H1 (cell line): ENCODE measurements around the gene PI4KA. TPM values are rescaled to one million over a fixed set of nuclear protein-coding genes. Genes with fewer than 3 reads are reported as not detected.

Experiments
- CTCF ChIA-PET: fragments of 300-600 bp; sonication (Branson Sonifier 250); formaldehyde crosslinking; loops from one replicate; lab custom pipeline; 2021; ENCODE audit not compliant: partially characterized antibody; lab: Charles Lee
- POLR2A ChIA-PET: fragments of 300-600 bp; sonication (Branson Sonifier 250); formaldehyde crosslinking; loops from one replicate; lab custom pipeline; 2021; ENCODE audit warnings: inconsistent platforms; ENCODE audit not compliant: partially characterized antibody; lab: Charles Lee
- DNase-seq, 2 experiments: peaks; one replicate each; pipeline versions ENCODE4 v3.0.0 to v3.0.0-alpha.2; 2010 to 2022; ENCODE audit warnings: low spot score in 2 of 2, low read depth in 1 of 2, mixed read lengths in 1 of 2
- FAIRE-seq: peaks from 2 replicates; lab custom pipeline; 2011; peaks lifted over from hg19 to GRCh38; lab: Jason Lieb, UNC
- H2AFZ ChIP-seq: 2 replicates; pipeline ENCODE4 v1.8.1; 2012; ENCODE audit warnings: low read length, inconsistent platforms
- H2AK5ac ChIP-seq: 2 replicates; pipeline ENCODE4 v1.6.1; 2013; ENCODE audit warnings: low read depth, low read length
- H2BK120ac ChIP-seq: replicated peaks from 2 replicates; pipeline ENCODE3; 2013; ENCODE audit warnings: low read depth, low read length, inconsistent platforms
- H2BK12ac ChIP-seq: 2 replicates; pipeline ENCODE4 v1.6.1; 2013; ENCODE audit warnings: low read depth, low read length
- H2BK15ac ChIP-seq: 2 replicates; pipeline ENCODE4 v1.6.1; 2013; ENCODE audit warnings: low read length
- H2BK20ac ChIP-seq: 2 replicates; pipeline ENCODE4 v1.6.1; 2013; ENCODE audit warnings: low read length
- H2BK5ac ChIP-seq: 2 replicates; pipeline ENCODE4 v1.6.1; 2013; ENCODE audit warnings: low read depth, low read length
- H3K14ac ChIP-seq: 2 replicates; pipeline ENCODE4 v1.6.1; 2013; ENCODE audit warnings: inconsistent platforms; ENCODE audit not compliant: insufficient read length
- H3K18ac ChIP-seq: 2 replicates; pipeline ENCODE4 v1.6.1; 2013; ENCODE audit warnings: low read length; ENCODE audit errors: extremely low read depth
- H3K23ac ChIP-seq: 2 replicates; pipeline ENCODE4 v1.6.1; 2013; ENCODE audit warnings: inconsistent platforms; ENCODE audit not compliant: insufficient read length
- H3K23me2 ChIP-seq: 2 replicates; pipeline ENCODE4 v1.6.1; 2013; ENCODE audit warnings: low read depth, low read length
- H3K27ac ChIP-seq: 2 replicates; pipeline ENCODE4 v1.6.1; 2011; ENCODE audit warnings: low read depth, low read length, inconsistent platforms
- H3K27me3 ChIP-seq, 4 experiments: replicated peaks in 1 of 4; 1 replicate in 1 of 4; 2 replicates in 3 of 4; pipeline versions ENCODE4 v1.6.1 to v1.8.1; 2011 to 2013; ENCODE audit warnings: low read length in 3 of 4, mild to moderate bottlenecking in 3 of 4, inconsistent platforms in 2 of 4, mixed read lengths in 2 of 4, moderate library complexity in 1 of 4; ENCODE audit not compliant: control insufficient read depth in 3 of 4, insufficient read depth in 3 of 4; ENCODE audit errors: extremely low read depth in 1 of 4
- H3K36me3 ChIP-seq, 4 experiments: 2 replicates each; pipeline versions ENCODE4 v1.6.1 to v1.8.1; 2011 to 2013; ENCODE audit warnings: mild to moderate bottlenecking in 4 of 4, low read length in 3 of 4, moderate library complexity in 2 of 4, control low read depth in 1 of 4, inconsistent platforms in 1 of 4; ENCODE audit not compliant: insufficient read depth in 4 of 4, control insufficient read depth in 2 of 4
- H3K4ac ChIP-seq: replicated peaks from 2 replicates; pipeline ENCODE3; 2013; ENCODE audit warnings: low read length, low read depth, mixed read lengths, inconsistent platforms; ENCODE audit not compliant: insufficient read length
- H3K4me1 ChIP-seq, 4 experiments: replicated peaks in 1 of 4; 1 replicate in 1 of 4; 2 replicates in 3 of 4; pipeline versions ENCODE4 v1.6.1 to v1.8.1; 2011 to 2013; ENCODE audit warnings: low read length in 3 of 4, inconsistent platforms in 2 of 4, mixed read lengths in 1 of 4; ENCODE audit not compliant: insufficient read depth in 4 of 4, control insufficient read depth in 3 of 4
- H3K4me2 ChIP-seq, 2 experiments: 2 replicates each; pipeline versions ENCODE4 v1.6.1 to v1.8.1; 2011 to 2013; ENCODE audit warnings: low read depth in 2 of 2, low read length in 2 of 2, control low read depth in 1 of 2, inconsistent platforms in 1 of 2, mild to moderate bottlenecking in 1 of 2; ENCODE audit not compliant: insufficient read depth in 1 of 2
- H3K4me3 ChIP-seq, 4 experiments: fragments of 200-600, 300-600 bp in 1 of 4; sonication (generic), shearing (Covaris generic), sonication (Bioruptor Twin) in 1 of 4; 2 replicates each; pipeline versions ENCODE4 v1.5.1 to v1.8.1; 2011 to 2016; ENCODE audit warnings: low read length in 4 of 4, low read depth in 3 of 4, control low read depth in 2 of 4, inconsistent platforms in 2 of 4, mild to moderate bottlenecking in 2 of 4, mixed read lengths in 1 of 4, moderate library complexity in 1 of 4; ENCODE audit not compliant: insufficient read depth in 2 of 4; ENCODE audit errors: extremely low read depth in 1 of 4
- H3K56ac ChIP-seq: replicated peaks from 2 replicates; pipeline ENCODE3; 2013; ENCODE audit warnings: low read depth, mild to moderate bottlenecking, mixed read lengths, low read length, inconsistent platforms; ENCODE audit not compliant: insufficient read length
- H3K79me1 ChIP-seq: 2 replicates; pipeline ENCODE4 v1.6.1; 2013; ENCODE audit warnings: low read depth, low read length, control low read depth
- H3K79me2 ChIP-seq, 2 experiments: 2 replicates each; pipeline versions ENCODE4 v1.6.1 to v1.8.1; 2012 to 2013; ENCODE audit warnings: low read length in 2 of 2, mild to moderate bottlenecking in 2 of 2, inconsistent platforms in 1 of 2; ENCODE audit not compliant: insufficient read depth in 2 of 2, control insufficient read depth in 1 of 2
- H3K9ac ChIP-seq, 4 experiments: replicated peaks in 1 of 4; 1 replicate in 1 of 4; 2 replicates in 3 of 4; pipeline versions ENCODE4 v1.6.1 to v1.8.1; 2011 to 2013; ENCODE audit warnings: low read depth in 3 of 4, low read length in 3 of 4, control low read depth in 2 of 4, mild to moderate bottlenecking in 2 of 4, moderate library complexity in 2 of 4, inconsistent platforms in 1 of 4; ENCODE audit errors: extremely low read depth in 1 of 4
- H3K9me3 ChIP-seq, 2 experiments: 2 replicates each; pipeline versions ENCODE4 v1.6.1 to v1.8.1; 2012 to 2013; ENCODE audit warnings: mild to moderate bottlenecking in 2 of 2, moderate library complexity in 2 of 2, control low read depth in 1 of 2, inconsistent platforms in 1 of 2, low read depth in 1 of 2, low read length in 1 of 2, mixed read lengths in 1 of 2; ENCODE audit not compliant: insufficient read depth in 2 of 2
- H4K20me1 ChIP-seq, 2 experiments: replicated peaks in 1 of 2; 2 replicates each; pipeline versions ENCODE3 to v1.8.1; 2011 to 2013; ENCODE audit warnings: inconsistent platforms in 2 of 2, low read length in 2 of 2, mild to moderate bottlenecking in 1 of 2; ENCODE audit not compliant: insufficient read depth in 2 of 2, control insufficient read depth in 1 of 2
- H4K5ac ChIP-seq: 2 replicates; pipeline ENCODE4 v1.6.1; 2013; ENCODE audit warnings: low read length, low read depth, mixed read lengths, inconsistent platforms; ENCODE audit not compliant: insufficient read length
- H4K8ac ChIP-seq: 2 replicates; pipeline ENCODE4 v1.8.0; 2013; ENCODE audit warnings: mild to moderate bottlenecking, moderate library complexity, low read length, inconsistent platforms; ENCODE audit not compliant: insufficient read depth; ENCODE audit errors: extremely low read depth
- H4K91ac ChIP-seq: replicated peaks from 2 replicates; pipeline ENCODE3; 2013; ENCODE audit warnings: low read length, mixed read lengths, inconsistent platforms; ENCODE audit not compliant: insufficient read length
- ASH2L ChIP-seq: fragments of 200-600, 300-600 bp; sonication (generic); IDR thresholded peaks from one replicate; pipeline ENCODE4 v1.7.1; 2017; ENCODE audit warnings: low read length
- CBX8 ChIP-seq: fragments of 300-800, 300-1000 bp; sonication (generic); IDR thresholded peaks from 2 replicates; pipeline ENCODE4 v1.7.1; 2016; ENCODE audit warnings: low read depth, low read length, borderline replicate concordance
- CTBP2 ChIP-seq: IDR thresholded peaks from 2 replicates; pipeline ENCODE4 v1.7.0; 2011; ENCODE audit warnings: borderline replicate concordance, mild to moderate bottlenecking, moderate library complexity, mixed read lengths, low read length; ENCODE audit not compliant: insufficient read depth, insufficient read length
- GTF2F1 ChIP-seq: IDR thresholded peaks from 2 replicates; pipeline ENCODE4 v1.6.1; 2012; ENCODE audit warnings: low read depth, low read length, improper control_type of control experiment, borderline replicate concordance
- HDAC2 ChIP-seq, 2 experiments: fragments of 300-600 bp in 1 of 2; sonication (generic) in 1 of 2; IDR thresholded peaks; 2 replicates each; pipeline ENCODE4 v1.6.1; 2011 to 2012; ENCODE audit warnings: low read depth in 2 of 2, low read length in 2 of 2, mild to moderate bottlenecking in 2 of 2, moderate library complexity in 2 of 2, borderline replicate concordance in 1 of 2, inconsistent platforms in 1 of 2
- JUN ChIP-seq: IDR thresholded peaks from 2 replicates; pipeline ENCODE4 v1.6.1; 2011; ENCODE audit warnings: low read depth, mild to moderate bottlenecking, improper control_type of control experiment, low read length
- KDM1A ChIP-seq: fragments of 200-600, 300-600 bp; sonication (generic); IDR thresholded peaks from 2 replicates; pipeline ENCODE4 v1.7.1; 2016; ENCODE audit warnings: mild to moderate bottlenecking, low read length, borderline replicate concordance
- POLR2AphosphoS5 ChIP-seq: IDR thresholded peaks from 2 replicates; pipeline ENCODE4 v1.6.1; 2011; ENCODE audit warnings: low read depth, low read length
- SP1 ChIP-seq: IDR thresholded peaks from 2 replicates; pipeline ENCODE4 v1.6.1; 2011; ENCODE audit warnings: low read depth, low read length
- SP2 ChIP-seq: IDR thresholded peaks from 2 replicates; pipeline ENCODE4 v1.6.1; 2012; ENCODE audit warnings: mild to moderate bottlenecking, low read length, inconsistent platforms
- SRF ChIP-seq: IDR thresholded peaks from 2 replicates; pipeline ENCODE4 v1.6.1; 2011; ENCODE audit warnings: mild to moderate bottlenecking, low read depth, low read length, moderate library complexity
- TCF12 ChIP-seq: IDR thresholded peaks from 2 replicates; pipeline ENCODE4 v1.6.1; 2011; ENCODE audit warnings: low read depth, mild to moderate bottlenecking, low read length
- TEAD4 ChIP-seq: IDR thresholded peaks from 2 replicates; pipeline ENCODE4 v1.6.1; 2012; ENCODE audit warnings: low read depth, low read length, inconsistent platforms, mixed read lengths
- ZNF274 ChIP-seq: IDR thresholded peaks from 2 replicates; pipeline ENCODE4 v1.7.0; 2012; ENCODE audit warnings: low read length, borderline replicate concordance; ENCODE audit errors: extremely low read depth
- WGBS, 2 experiments: shearing (Covaris generic) in 1 of 2; methylation state at CpG; one replicate each; pipeline versions ENCODE4 v1.1.6 to v1.1.7; 2013 to 2015; ENCODE audit warnings: low lambda C conversion rate in 2 of 2, mixed read lengths in 2 of 2, inconsistent platforms in 1 of 2, low coverage in 1 of 2, missing lambda C conversion rate in 1 of 2; ENCODE audit not compliant: insufficient replicate concordance in 2 of 2, insufficient coverage in 1 of 2, insufficient read length in 1 of 2; ENCODE audit errors: extremely low coverage in 1 of 2, missing lambda C conversion rate in 1 of 2; 5-methylcytosine and 5-hydroxymethylcytosine counted together
- polyA plus RNA-seq, 7 experiments: library from polyadenylated mRNA; depleted of rRNA in 3 of 7; stranded (reverse) in 5 of 7; unstranded in 2 of 7; fragments of >200 nt in 5 of 7; fragments of 200-250 nt in 2 of 7; gene quantifications; 1 replicate in 5 of 7; 2 replicates in 1 of 7; 4 replicates in 1 of 7; pipeline versions ENCODE4 v1.2.1 to v1.2.3, GENCODE V29; 2011 to 2013; ENCODE audit warnings: missing spikeins in 2 of 7, mixed read lengths in 2 of 7
- total RNA-seq: library from RNA; stranded (reverse); fragmentation: NEBNext Ultra II Directional; extraction: Animal tissue kit (Norgen Biotek cat#: 25700); gene quantifications from 2 replicates; pipeline ENCODE4 v1.2.1, GENCODE V29; 2021

Gene PI4KA
- total and polyA plus RNA-seq, 2 of the 8 experiments (the other 6 are each of a cell fraction or from before 2014, with no cell fraction given): 22.5 to 37.7 TPM

GRCh38 chr22:20781272-20781990, 77.2 kb downstream of the PI4KA start:
- Histone ChIP-seq H3K9me3 (no peaks in the 10 kb centered on the region), H4K20me1 (peaks cover 0 to 4% of the 10 kb centered on the region in 2 experiments), H4K91ac (no peak overlapping the region), H2BK20ac (no peak overlapping the region), H2AK5ac (no peak overlapping the region), H2BK15ac (no peak overlapping the region), H4K8ac (no peak overlapping the region), H2BK5ac (no peak overlapping the region), H3K79me1 (no peaks in the 10 kb centered on the region), H2BK12ac (no peak overlapping the region), H3K23ac (no peak overlapping the region), H3K27me3 (no peaks in the 10 kb centered on the region), H2AFZ (no peak overlapping the region), H3K4me1 (peaks cover 5 to 11% (median 6%) of the 10 kb centered on the region in 4 experiments; a peak in 5 of 7 replicates), H3K9ac (no peak overlapping the region)
- POLR2A ChIA-PET: no interaction called here
- CTCF ChIA-PET: interaction anchor here (1.0 to 2.0 kb wide), 3 partner anchors 31 to 40 kb away, joined by 3 to 10 read pairs (median 3); no protein-coding TSS in a partner anchor
- TF ChIP-seq ASH2L: no peak
- TF ChIP-seq SP1: no peak
- no peak for TF ChIP-seq TCF12
- TF ChIP-seq SRF: no peak
- no peak for TF ChIP-seq KDM1A
- TF ChIP-seq HDAC2 (IDR thresholded peaks at IDR 0.05; ENCODE audit: borderline replicate concordance in 1 of 2, low read depth in 2 of 2, low read length in 2 of 2): no peak
- TF ChIP-seq JUN: no peak
- TF ChIP-seq CTBP2: no peak
- TF ChIP-seq CBX8: no peak
- TF ChIP-seq POLR2AphosphoS5: no peak
- no peak for TF ChIP-seq ZNF274
- TF ChIP-seq TEAD4: no peak
- no peak for TF ChIP-seq GTF2F1
- TF ChIP-seq SP2: no peak
- TF ChIP-seq, all 59 proteins: peak for 0
- DNase-seq (no peak), FAIRE-seq (no peak)
- H3K79me2 ChIP-seq: no peaks in the 10 kb centered on the region
- no peak overlapping the region for H3K4ac ChIP-seq
- no peak overlapping the region for H3K4me2 ChIP-seq
- H3K56ac ChIP-seq: no peak overlapping the region
- H4K5ac ChIP-seq: no peak overlapping the region
- no peaks in the 10 kb centered on the region for H3K23me2 ChIP-seq
- 91% methylated on average over 11 of the region's 11 CpGs; no CpG with 5 or more reads in 1 of the 2 experiments for WGBS, 2 experiments
- H2BK120ac ChIP-seq: no peak overlapping the region
- H3K4me3 ChIP-seq: no peak overlapping the region
- no peak overlapping the region for H3K18ac ChIP-seq
- no peak overlapping the region for H3K14ac ChIP-seq
- no peak overlapping the region for H3K27ac ChIP-seq
- H3K36me3 ChIP-seq: no peaks in the 10 kb centered on the region
